ENCODE data around the gene PTPN11. TPM values are rescaled to one million over a fixed set of nuclear protein-coding genes. Genes with fewer than 3 reads are reported as not detected.
"Not testable (repeated sequence)": the region's sequence is repeated elsewhere in the genome, so short reads cannot be mapped to it uniquely, and the experiment has no call there.

Gene PTPN11
- total and polyA plus RNA-seq, 2 donors = 24.4 to 43.0 TPM

- over 99% methylated on average over 7 of the region's 7 CpGs for WGBS
- Histone ChIP-seq H3K4me3 (ENCODE audit: low read length in 2 of 2) (no peak overlapping the region), H3K27ac (ENCODE audit: low read depth in 1 of 2, low read length in 1 of 2) (no peak overlapping the region), H3K9me3 (ENCODE audit: control insufficient read depth in 2 of 2, insufficient read depth in 1 of 2, low read length in 1 of 2) (no peaks in the 10 kb centered on the region), H3K27me3 (ENCODE audit: control insufficient read depth in 2 of 2, insufficient read depth in 1 of 2, low read length in 1 of 2) (no peaks in the 10 kb centered on the region), H3K36me3 (ENCODE audit: control insufficient read depth in 2 of 2, insufficient read depth in 2 of 2, low read length in 1 of 2) (peaks cover 39 to 50% of the 10 kb centered on the region in 2 donors), H3K4me1 (ENCODE audit: control insufficient read depth in 2 of 2, insufficient read depth in 2 of 2, low read length in 2 of 2) (no peaks in the 10 kb centered on the region)
- DNase-seq (ENCODE audit: low read depth in 6 of 9, low spot score in 9 of 9) = no peak
Observed at GRCh38 chr12:112456029-112456428, 37.3 kb downstream of the PTPN11 start.

GRCh38 chr12:112457142-112457541 is 38.4 kb downstream of the PTPN11 start:
- not testable (repeated sequence) for DNase-seq (ENCODE audit: low read depth in 6 of 9, low spot score in 9 of 9); H3K4me1 ChIP-seq (ENCODE audit: control insufficient read depth in 2 of 2, insufficient read depth in 2 of 2, low read length in 2 of 2); H3K4me3 ChIP-seq (ENCODE audit: low read length in 2 of 2); H3K27me3 ChIP-seq (ENCODE audit: control insufficient read depth in 2 of 2, insufficient read depth in 1 of 2, low read length in 1 of 2); H3K27ac ChIP-seq (ENCODE audit: low read depth in 1 of 2, low read length in 1 of 2); H3K9me3 ChIP-seq (ENCODE audit: control insufficient read depth in 2 of 2, insufficient read depth in 1 of 2, low read length in 1 of 2)
- 100% methylated on average over 1 of the region's 1 CpG for WGBS
- H3K36me3 ChIP-seq (ENCODE audit: control insufficient read depth in 2 of 2, insufficient read depth in 2 of 2, low read length in 1 of 2) = peaks cover 39 to 47% of the 10 kb centered on the region in 2 donors

GRCh38 chr12:112458330-112458729 is 39.6 kb downstream of the PTPN11 start:
- H3K27me3 ChIP-seq (ENCODE audit: control insufficient read depth in 2 of 2, insufficient read depth in 1 of 2, low read length in 1 of 2) = no peaks in the 10 kb centered on the region
- WGBS = over 99% methylated on average over 4 of the region's 4 CpGs
- peaks cover 33 to 38% of the 10 kb centered on the region in 2 donors for H3K36me3 ChIP-seq (ENCODE audit: control insufficient read depth in 2 of 2, insufficient read depth in 2 of 2, low read length in 1 of 2)
- H3K4me3 ChIP-seq (ENCODE audit: low read length in 2 of 2) = no peak overlapping the region
- no peak for DNase-seq (ENCODE audit: low read depth in 6 of 9, low spot score in 9 of 9)
- H3K4me1 ChIP-seq (ENCODE audit: control insufficient read depth in 2 of 2, insufficient read depth in 2 of 2, low read length in 2 of 2) = no peaks in the 10 kb centered on the region
- no peak overlapping the region for H3K27ac ChIP-seq (ENCODE audit: low read depth in 1 of 2, low read length in 1 of 2)
- no peaks in the 10 kb centered on the region for H3K9me3 ChIP-seq (ENCODE audit: control insufficient read depth in 2 of 2, insufficient read depth in 1 of 2, low read length in 1 of 2)

- Histone ChIP-seq H3K27me3 (ENCODE audit: control insufficient read depth in 2 of 2, insufficient read depth in 1 of 2, low read length in 1 of 2) (no peaks in the 10 kb centered on the region), H3K4me1 (ENCODE audit: control insufficient read depth in 2 of 2, insufficient read depth in 2 of 2, low read length in 2 of 2) (no peaks in the 10 kb centered on the region), H3K9me3 (ENCODE audit: control insufficient read depth in 2 of 2, insufficient read depth in 1 of 2, low read length in 1 of 2) (no peaks in the 10 kb centered on the region), H3K27ac (ENCODE audit: low read depth in 1 of 2, low read length in 1 of 2) (no peak overlapping the region), H3K36me3 (ENCODE audit: control insufficient read depth in 2 of 2, insufficient read depth in 2 of 2, low read length in 1 of 2) (peaks cover 30 to 33% of the 10 kb centered on the region in 2 donors), H3K4me3 (ENCODE audit: low read length in 2 of 2) (no peak overlapping the region)
- no peak for DNase-seq (ENCODE audit: low read depth in 6 of 9, low spot score in 9 of 9)
- 98% methylated on average over 5 of the region's 5 CpGs for WGBS
Observed at GRCh38 chr12:112458751-112459150, 40.0 kb downstream of the PTPN11 start.

DNA sequence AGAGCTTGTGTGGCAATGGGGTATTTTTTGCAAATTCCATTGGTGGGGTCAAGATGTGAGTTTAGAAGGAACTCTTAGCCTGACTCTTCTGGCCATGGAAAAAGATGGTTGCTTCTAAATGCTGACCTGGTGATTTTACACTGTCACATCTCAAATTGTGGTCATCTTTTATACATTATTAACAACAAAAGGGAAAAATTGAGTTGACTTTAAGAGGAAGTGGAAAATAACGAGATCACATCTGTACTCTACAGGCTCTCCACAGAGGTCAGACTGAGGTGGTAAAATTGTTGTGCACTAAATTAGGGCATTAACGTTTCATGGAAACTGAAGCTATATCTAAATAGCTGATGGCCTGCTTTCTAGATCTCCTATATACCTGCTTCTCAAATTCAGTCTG is 44.7 kb downstream of the PTPN11 start:
- Histone ChIP-seq H3K36me3 (ENCODE audit: control insufficient read depth in 2 of 2, insufficient read depth in 2 of 2, low read length in 1 of 2) (peaks cover 5 to 6% of the 10 kb centered on the region in 2 donors), H3K4me3 (ENCODE audit: low read length in 2 of 2) (no peak overlapping the region), H3K4me1 (ENCODE audit: control insufficient read depth in 2 of 2, insufficient read depth in 2 of 2, low read length in 2 of 2) (no peaks in the 10 kb centered on the region), H3K27me3 (ENCODE audit: control insufficient read depth in 2 of 2, insufficient read depth in 1 of 2, low read length in 1 of 2) (no peaks in the 10 kb centered on the region), H3K9me3 (ENCODE audit: control insufficient read depth in 2 of 2, insufficient read depth in 1 of 2, low read length in 1 of 2) (no peaks in the 10 kb centered on the region), H3K27ac (ENCODE audit: low read depth in 1 of 2, low read length in 1 of 2) (no peak overlapping the region)
- no peak for DNase-seq (ENCODE audit: low read depth in 6 of 9, low spot score in 9 of 9)
- WGBS = 74% methylated on average over 2 of the region's 2 CpGs

- Histone ChIP-seq H3K27ac (ENCODE audit: low read depth in 1 of 2, low read length in 1 of 2) (no peak overlapping the region), H3K27me3 (ENCODE audit: control insufficient read depth in 2 of 2, insufficient read depth in 1 of 2, low read length in 1 of 2) (no peaks in the 10 kb centered on the region), H3K4me1 (ENCODE audit: control insufficient read depth in 2 of 2, insufficient read depth in 2 of 2, low read length in 2 of 2) (no peaks in the 10 kb centered on the region), H3K9me3 (ENCODE audit: control insufficient read depth in 2 of 2, insufficient read depth in 1 of 2, low read length in 1 of 2) (no peaks in the 10 kb centered on the region), H3K36me3 (ENCODE audit: control insufficient read depth in 2 of 2, insufficient read depth in 2 of 2, low read length in 1 of 2) (peaks cover 5 to 8% of the 10 kb centered on the region in 2 donors), H3K4me3 (ENCODE audit: low read length in 2 of 2) (no peak overlapping the region)
- DNase-seq (ENCODE audit: low read depth in 6 of 9, low spot score in 9 of 9) = no peak
Observed at GRCh38 chr12:112464605-112465004, 45.9 kb downstream of the PTPN11 start.

DNA sequence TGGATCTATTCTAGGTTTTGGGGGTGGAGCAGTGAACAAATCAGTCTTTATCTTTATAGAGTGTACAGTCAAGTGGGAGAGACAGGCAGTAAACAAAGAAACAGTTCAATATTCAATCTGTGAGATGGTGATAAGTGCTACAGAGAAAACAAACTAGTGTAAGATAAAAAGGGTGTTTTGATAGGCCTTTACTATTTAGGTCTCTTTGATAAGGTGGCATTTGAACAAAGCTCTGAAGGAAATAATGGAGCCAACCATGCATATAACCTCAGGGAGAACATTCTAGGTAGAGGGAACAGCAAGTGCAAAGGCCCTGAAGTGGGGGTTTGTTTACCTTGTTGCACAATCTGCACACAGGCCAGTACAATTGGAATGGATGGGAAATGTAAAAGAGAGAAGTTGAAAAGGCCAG is 47.3 kb downstream of the PTPN11 start:
- DNase-seq (ENCODE audit: low read depth in 6 of 9, low spot score in 9 of 9) = no peak
- no peaks in the 10 kb centered on the region for H3K9me3 ChIP-seq (ENCODE audit: control insufficient read depth in 2 of 2, insufficient read depth in 1 of 2, low read length in 1 of 2)
- no peak overlapping the region for H3K27ac ChIP-seq (ENCODE audit: low read depth in 1 of 2, low read length in 1 of 2)
- H3K4me1 ChIP-seq (ENCODE audit: control insufficient read depth in 2 of 2, insufficient read depth in 2 of 2, low read length in 2 of 2) = no peaks in the 10 kb centered on the region
- H3K36me3 ChIP-seq (ENCODE audit: control insufficient read depth in 2 of 2, insufficient read depth in 2 of 2, low read length in 1 of 2) = peaks cover 8% of the 10 kb centered on the region in 2 donors
- no peak overlapping the region for H3K4me3 ChIP-seq (ENCODE audit: low read length in 2 of 2)
- H3K27me3 ChIP-seq (ENCODE audit: control insufficient read depth in 2 of 2, insufficient read depth in 1 of 2, low read length in 1 of 2) = no peaks in the 10 kb centered on the region

GRCh38 chr12:112466835-112467234 is 48.1 kb downstream of the PTPN11 start:
- no peak overlapping the region for H3K4me3 ChIP-seq (ENCODE audit: low read length in 2 of 2)
- H3K36me3 ChIP-seq (ENCODE audit: control insufficient read depth in 2 of 2, insufficient read depth in 2 of 2, low read length in 1 of 2) = peaks cover 8% of the 10 kb centered on the region in 2 donors
- no peak for DNase-seq (ENCODE audit: low read depth in 6 of 9, low spot score in 9 of 9)
- H3K9me3 ChIP-seq (ENCODE audit: control insufficient read depth in 2 of 2, insufficient read depth in 1 of 2, low read length in 1 of 2) = no peaks in the 10 kb centered on the region
- 86% methylated on average over 3 of the region's 3 CpGs for WGBS
- no peaks in the 10 kb centered on the region for H3K4me1 ChIP-seq (ENCODE audit: control insufficient read depth in 2 of 2, insufficient read depth in 2 of 2, low read length in 2 of 2)
- no peak overlapping the region for H3K27ac ChIP-seq (ENCODE audit: low read depth in 1 of 2, low read length in 1 of 2)
- no peaks in the 10 kb centered on the region for H3K27me3 ChIP-seq (ENCODE audit: control insufficient read depth in 2 of 2, insufficient read depth in 1 of 2, low read length in 1 of 2)

GRCh38 chr12:112468046-112468445 is 49.3 kb downstream of the PTPN11 start:
- Histone ChIP-seq H3K36me3 (ENCODE audit: control insufficient read depth in 2 of 2, insufficient read depth in 2 of 2, low read length in 1 of 2) (peaks cover 15 to 16% of the 10 kb centered on the region in 2 donors), H3K27me3 (ENCODE audit: control insufficient read depth in 2 of 2, insufficient read depth in 1 of 2, low read length in 1 of 2) (no peaks in the 10 kb centered on the region), H3K4me1 (ENCODE audit: control insufficient read depth in 2 of 2, insufficient read depth in 2 of 2, low read length in 2 of 2) (no peaks in the 10 kb centered on the region), H3K4me3 (ENCODE audit: low read length in 2 of 2) (no peak overlapping the region), H3K27ac (ENCODE audit: low read depth in 1 of 2, low read length in 1 of 2) (no peak overlapping the region), H3K9me3 (ENCODE audit: control insufficient read depth in 2 of 2, insufficient read depth in 1 of 2, low read length in 1 of 2) (no peaks in the 10 kb centered on the region)
- DNase-seq (ENCODE audit: low read depth in 6 of 9, low spot score in 9 of 9) = no peak
- WGBS = 99% methylated on average over 3 of the region's 3 CpGs

GRCh38 chr12:112473056-112473455 is 54.3 kb downstream of the PTPN11 start:
- Histone ChIP-seq H3K4me1 (ENCODE audit: control insufficient read depth in 2 of 2, insufficient read depth in 2 of 2, low read length in 2 of 2) (no peaks in the 10 kb centered on the region), H3K4me3 (ENCODE audit: low read length in 2 of 2) (no peak overlapping the region), H3K27me3 (ENCODE audit: control insufficient read depth in 2 of 2, insufficient read depth in 1 of 2, low read length in 1 of 2) (no peaks in the 10 kb centered on the region), H3K27ac (ENCODE audit: low read depth in 1 of 2, low read length in 1 of 2) (no peak overlapping the region), H3K36me3 (ENCODE audit: control insufficient read depth in 2 of 2, insufficient read depth in 2 of 2, low read length in 1 of 2) (peaks cover 33 to 47% of the 10 kb centered on the region in 2 donors), H3K9me3 (ENCODE audit: control insufficient read depth in 2 of 2, insufficient read depth in 1 of 2, low read length in 1 of 2) (no peaks in the 10 kb centered on the region)
- DNase-seq (ENCODE audit: low read depth in 6 of 9, low spot score in 9 of 9) = no peak
- 98% methylated on average over 4 of the region's 4 CpGs for WGBS
